Raji (cell line): ENCODE measurements around the gene HDAC11.

Source experiments
- POLR2A ChIP-seq: IDR thresholded peaks from 2 replicates; pipeline ENCODE4 v1.6.1; 2011; ENCODE audit warnings: low read depth, low read length, control low read depth; ENCODE audit not compliant: insufficient read depth

The HDAC11 gene

DNA sequence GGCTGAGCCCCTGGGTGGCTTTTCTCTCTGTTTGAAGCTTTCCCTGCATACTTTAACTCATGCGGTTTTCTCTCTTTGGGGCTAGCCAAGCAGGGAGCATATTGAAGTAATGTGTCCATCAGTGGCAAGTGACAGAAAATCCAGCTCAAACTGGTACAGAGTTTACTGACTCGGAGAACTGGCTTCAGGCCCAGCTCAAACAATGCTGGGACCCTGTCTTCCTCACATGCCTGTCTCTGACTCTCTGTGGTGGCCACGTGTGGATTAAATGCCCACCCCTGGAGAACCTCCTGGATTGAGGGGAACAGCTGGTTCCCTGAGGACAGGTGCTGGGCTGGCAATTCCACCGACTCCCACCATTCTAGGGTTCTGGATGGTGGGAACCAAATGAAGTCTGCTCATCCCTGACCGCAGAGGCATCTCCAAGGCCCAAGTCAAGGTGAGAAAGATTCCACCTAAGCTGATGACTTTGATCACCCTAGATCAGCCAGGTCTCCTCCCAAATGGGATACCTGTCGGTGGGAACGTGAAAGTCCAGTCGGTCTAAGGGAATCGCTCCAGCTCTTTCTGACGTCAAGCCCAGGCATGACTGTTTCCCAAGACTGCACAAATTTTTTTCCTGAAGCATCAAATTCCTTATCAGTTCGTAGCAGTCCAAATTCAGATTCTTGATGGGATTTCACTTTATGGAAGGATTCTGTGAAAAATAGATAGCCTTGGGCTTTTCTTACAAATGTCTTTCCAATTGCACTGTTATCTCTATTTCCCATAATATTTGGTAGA lies 16.3 kb upstream of the HDAC11 start:
- no peak for TF ChIP-seq POLR2A

DNA sequence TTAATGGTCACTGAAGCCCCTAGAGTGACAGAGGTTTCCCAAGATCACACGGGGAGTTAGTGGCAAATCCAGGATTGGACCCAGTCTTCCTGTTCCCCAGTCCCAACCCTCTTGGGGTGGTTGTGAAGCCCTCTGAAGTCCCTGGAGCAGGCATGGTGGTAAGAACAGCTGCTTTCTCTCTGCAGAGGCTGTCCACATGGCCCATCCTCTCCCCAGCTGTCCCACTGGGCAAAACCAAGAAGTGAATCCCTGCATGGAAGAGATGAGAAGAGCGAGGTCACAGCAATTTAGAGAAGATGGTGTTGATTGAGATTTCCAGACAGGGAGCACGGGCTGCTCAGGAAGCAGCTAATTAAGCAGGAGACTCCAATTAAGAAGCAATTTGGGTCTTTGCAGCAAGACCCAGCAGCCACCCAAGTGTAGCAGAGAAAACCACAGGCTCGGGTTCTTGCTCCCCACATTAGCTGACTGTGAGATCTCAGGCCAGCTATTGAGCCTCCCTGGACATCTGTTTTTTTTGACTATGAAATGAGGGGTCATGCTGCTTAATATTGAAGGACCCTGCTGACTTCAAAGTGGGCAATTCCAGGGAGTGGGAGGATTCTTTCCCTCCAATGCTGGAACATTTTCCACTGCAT lies 14.8 kb upstream of the HDAC11 start:
- TF ChIP-seq POLR2A = no peak

DNA sequence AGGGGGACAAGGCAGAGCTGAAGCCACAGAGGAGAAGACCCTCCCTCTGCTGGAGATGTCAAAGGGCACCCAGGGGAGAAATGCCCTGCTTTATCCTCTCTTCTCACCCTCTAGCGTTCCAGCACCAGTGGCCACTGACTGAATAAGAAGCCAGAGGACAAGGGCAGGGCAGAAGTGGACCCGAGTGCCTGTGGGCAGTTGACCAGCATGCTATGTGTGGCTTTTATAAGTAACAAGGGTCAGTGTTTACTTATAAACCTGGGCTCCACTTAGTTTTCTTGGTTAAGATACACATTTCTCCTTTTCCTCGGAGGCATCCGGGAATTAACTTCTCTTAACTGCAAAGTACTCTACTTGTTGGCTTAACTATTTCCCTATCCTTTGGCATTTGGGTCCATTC lies 13.3 kb upstream of the HDAC11 start:
- TF ChIP-seq POLR2A = no peak

- no peak for TF ChIP-seq POLR2A
Measured at GRCh38 chr3:13470894-13471574, 9.1 kb upstream of the HDAC11 start.

DNA sequence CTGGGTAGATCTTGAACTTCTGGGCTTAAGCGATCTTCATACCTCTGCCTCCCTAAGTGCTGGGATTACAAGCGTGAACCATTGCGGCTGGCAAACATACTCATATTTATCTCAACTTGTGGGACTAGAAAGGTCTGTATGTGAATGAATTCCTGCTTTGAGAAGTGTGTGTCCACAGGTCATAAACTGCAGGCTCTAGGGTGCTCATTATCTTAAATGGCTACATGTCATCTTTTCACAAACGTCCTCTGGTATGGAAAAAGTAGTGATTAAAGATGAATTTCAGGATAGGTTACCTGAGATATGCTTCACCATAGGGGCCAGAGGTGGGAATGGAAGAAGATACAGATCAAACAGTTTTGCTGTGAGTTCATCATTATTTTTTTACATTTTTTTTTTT lies 7.8 kb upstream of the HDAC11 start:
- TF ChIP-seq POLR2A = no peak

GRCh38 chr3:13473020-13473419 lies 7.1 kb upstream of the HDAC11 start:
- no peak for TF ChIP-seq POLR2A

DNA sequence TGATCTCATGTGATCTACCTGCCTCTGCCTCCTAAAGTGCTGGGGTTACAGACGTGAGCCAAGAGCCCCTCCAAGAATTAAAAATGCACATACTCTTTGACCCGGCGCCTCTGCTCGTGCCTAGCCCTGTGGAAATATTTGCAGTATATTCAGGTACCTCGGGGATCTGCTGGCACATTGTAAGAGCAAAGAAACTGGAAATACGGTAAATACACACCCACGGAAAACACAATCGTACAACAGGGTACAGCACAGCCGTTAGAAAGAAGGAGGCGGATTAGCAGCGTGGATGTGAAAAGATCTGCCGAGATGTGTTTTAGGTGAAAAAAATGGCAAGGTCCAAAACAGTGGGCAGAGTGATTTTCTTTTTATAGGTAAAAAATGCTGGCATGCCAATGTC lies 6.1 kb upstream of the HDAC11 start:
- no peak for TF ChIP-seq POLR2A

- TF ChIP-seq POLR2A = no peak
Measured at GRCh38 chr3:13474776-13475303, 5.3 kb upstream of the HDAC11 start.

DNA sequence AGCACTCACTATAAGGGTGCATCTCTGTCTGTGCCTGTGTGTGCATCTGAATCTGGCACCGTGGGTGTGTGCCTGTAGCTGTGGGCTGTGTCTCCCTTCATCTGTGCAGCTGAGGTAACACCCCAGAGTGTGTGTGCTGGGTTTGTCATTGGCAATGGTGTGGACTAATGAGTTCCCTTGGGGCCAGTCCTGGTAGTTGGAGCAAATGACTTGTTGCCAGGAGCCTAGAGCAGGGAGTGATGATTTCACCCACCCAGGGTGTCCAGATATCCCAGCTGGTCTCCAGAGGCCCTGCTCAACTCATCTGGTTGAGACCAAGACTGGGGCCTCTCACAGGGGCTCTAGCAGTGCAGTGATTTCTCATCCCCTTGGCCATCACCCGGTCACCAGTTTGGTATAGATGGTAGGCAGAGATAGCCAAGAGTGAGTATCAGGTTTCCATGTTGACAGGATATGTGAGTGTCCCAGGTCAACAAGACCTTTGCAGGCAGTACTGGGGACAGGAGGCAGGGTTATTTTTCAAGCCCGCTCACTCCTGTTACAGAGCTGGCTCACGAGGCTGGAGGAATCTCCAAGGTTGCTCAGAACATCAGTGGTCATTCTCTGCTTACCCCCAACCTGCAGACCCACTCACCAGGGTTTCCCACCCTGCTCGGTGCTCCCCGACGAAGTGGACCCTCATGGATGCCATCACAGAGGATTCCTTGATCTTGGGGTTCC lies 4.1 kb upstream of the HDAC11 start:
- no peak for TF ChIP-seq POLR2A

DNA sequence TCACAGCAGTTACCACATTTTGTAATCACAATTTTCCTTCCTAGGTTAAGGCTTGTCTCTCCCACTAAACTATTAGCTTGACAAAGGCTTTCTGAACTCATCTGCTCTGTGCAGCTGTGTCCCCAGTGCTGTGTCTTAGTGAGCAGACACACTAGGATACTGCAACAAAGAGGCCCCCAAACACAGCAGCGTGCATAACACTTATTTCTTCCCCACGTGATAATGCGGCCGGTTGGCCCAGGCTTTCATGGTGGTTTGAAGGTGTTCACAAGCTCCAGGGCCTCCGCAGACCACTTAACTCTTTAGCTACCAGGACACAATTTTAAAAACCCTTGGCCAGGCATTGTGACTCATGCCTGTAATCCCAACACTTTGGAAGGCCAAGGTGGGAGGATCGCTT lies 2.2 kb upstream of the HDAC11 start:
- TF ChIP-seq POLR2A = no peak

GRCh38 chr3:13479332-13479581 lies 849 bp upstream of the HDAC11 start:
- no peak for TF ChIP-seq POLR2A

- no peak for TF ChIP-seq POLR2A
Measured at GRCh38 chr3:13480340-13481318, 523 bp downstream of the HDAC11 start.

GRCh38 chr3:13482106-13482690 lies 2.1 kb downstream of the HDAC11 start:
- no peak for TF ChIP-seq POLR2A

GRCh38 chr3:13483286-13483685 lies 3.2 kb downstream of the HDAC11 start:
- no peak for TF ChIP-seq POLR2A
